GM06990 (cell line): Measurements from ENCODE around the gene ALX3.
A peak's percentile ranks its signal among the peaks of the same experiment; 100 is the strongest.

Experiments
- DNase-seq: peaks from one replicate; pipeline ENCODE4 v3.0.0-alpha.2; 2011; ENCODE audit not compliant: insufficient read length; ENCODE audit errors: extremely low read depth
- H3K27me3 ChIP-seq: replicated peaks from 2 replicates; pipeline ENCODE4 v1.6.0; 2011; ENCODE audit warnings: low read length; ENCODE audit not compliant: control insufficient read depth, insufficient read depth
- H3K36me3 ChIP-seq: 2 replicates; pipeline ENCODE4 v1.5.1; 2011; ENCODE audit warnings: low read length; ENCODE audit not compliant: control insufficient read depth, insufficient read depth
- H3K4me3 ChIP-seq: replicated peaks from 2 replicates; pipeline ENCODE4 v1.5.1; 2011; ENCODE audit warnings: low read depth, mild to moderate bottlenecking, control low read depth, low read length
- TF ChIP-seq, protein P1 (sequence below): IDR thresholded peaks from 2 replicates; pipeline ENCODE4 v1.5.1; 2011; ENCODE audit warnings: low read length, control low read depth, mild to moderate bottlenecking, inconsistent platforms; ENCODE audit not compliant: insufficient read depth, poor library complexity, severe bottlenecking

The ALX3 gene

DNA sequence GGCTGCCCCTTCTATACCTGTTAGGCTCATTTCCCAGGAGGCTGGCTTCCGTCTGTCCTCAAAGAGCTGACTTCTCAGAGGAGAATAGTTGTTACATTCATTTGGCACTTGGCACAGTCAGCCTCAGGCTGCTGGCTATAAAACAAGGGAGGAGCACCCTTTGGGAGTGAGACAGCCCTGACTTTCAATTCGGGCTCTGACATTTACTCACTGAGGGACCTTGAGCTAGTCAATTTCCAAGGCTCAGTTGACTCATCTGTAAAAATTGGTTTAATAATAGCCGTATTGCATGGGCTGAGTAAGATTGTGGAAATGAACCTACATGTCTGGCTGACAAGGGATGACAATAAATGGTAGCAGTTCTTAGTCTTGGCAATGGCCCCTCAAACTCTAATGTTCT is 13.7 kb downstream of the ALX3 start:
- TF ChIP-seq, protein P1, sequence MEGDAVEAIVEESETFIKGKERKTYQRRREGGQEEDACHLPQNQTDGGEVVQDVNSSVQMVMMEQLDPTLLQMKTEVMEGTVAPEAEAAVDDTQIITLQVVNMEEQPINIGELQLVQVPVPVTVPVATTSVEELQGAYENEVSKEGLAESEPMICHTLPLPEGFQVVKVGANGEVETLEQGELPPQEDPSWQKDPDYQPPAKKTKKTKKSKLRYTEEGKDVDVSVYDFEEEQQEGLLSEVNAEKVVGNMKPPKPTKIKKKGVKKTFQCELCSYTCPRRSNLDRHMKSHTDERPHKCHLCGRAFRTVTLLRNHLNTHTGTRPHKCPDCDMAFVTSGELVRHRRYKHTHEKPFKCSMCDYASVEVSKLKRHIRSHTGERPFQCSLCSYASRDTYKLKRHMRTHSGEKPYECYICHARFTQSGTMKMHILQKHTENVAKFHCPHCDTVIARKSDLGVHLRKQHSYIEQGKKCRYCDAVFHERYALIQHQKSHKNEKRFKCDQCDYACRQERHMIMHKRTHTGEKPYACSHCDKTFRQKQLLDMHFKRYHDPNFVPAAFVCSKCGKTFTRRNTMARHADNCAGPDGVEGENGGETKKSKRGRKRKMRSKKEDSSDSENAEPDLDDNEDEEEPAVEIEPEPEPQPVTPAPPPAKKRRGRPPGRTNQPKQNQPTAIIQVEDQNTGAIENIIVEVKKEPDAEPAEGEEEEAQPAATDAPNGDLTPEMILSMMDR = no peak
- Histone ChIP-seq H3K4me3 (no peak overlapping the region), H3K36me3 (peaks cover 39% of the 10 kb centered on the region), H3K27me3 (no peaks in the 10 kb centered on the region)
- DNase-seq = no peak

- TF ChIP-seq, protein P1 = no peak
- DNase-seq = no peak
- H3K27me3 ChIP-seq = no peaks in the 10 kb centered on the region
- H3K4me3 ChIP-seq = no peak overlapping the region
- H3K36me3 ChIP-seq = peaks cover 41% of the 10 kb centered on the region
These were observed 14.2 kb downstream of the ALX3 start for GRCh38 chr1:110056285-110056683.

DNA sequence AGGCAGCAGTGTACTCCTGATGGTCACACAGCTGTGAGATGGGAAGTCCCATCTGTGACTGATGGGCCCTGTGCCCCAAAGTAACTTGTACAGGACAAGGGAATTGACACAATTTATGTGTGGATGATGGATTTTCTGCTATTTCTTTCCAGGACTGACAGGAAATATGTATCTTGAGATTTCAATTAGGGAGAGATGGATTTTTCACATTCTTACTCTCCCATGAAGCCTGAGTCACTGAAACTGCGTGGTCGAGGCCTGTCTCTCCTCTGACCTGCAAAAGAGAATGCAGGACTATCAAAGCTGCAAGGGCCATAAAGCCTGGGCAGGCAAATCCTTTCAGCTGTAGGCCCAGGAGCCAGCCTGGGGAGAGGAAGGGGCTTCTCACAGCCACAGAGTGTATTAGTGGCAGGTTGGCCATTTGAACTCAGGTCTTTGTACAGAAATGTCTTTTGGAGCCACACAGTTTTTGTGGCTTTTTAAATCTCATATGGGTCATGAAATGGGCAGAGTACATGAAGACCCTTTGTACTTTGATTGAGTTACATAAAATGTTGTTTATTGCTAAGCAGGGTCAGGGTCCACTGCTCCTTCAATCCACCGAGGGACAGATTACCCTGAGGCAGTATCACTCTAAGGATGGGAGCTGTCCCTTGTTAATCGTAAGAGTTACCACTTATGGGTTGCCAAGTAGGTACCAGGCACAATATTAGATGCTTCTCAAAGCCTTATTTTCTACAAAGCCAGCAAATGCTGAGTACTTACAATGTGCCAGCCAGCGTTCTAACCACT is 14.8 kb downstream of the ALX3 start:
- H3K36me3 ChIP-seq = peaks cover 44% of the 10 kb centered on the region

DNA sequence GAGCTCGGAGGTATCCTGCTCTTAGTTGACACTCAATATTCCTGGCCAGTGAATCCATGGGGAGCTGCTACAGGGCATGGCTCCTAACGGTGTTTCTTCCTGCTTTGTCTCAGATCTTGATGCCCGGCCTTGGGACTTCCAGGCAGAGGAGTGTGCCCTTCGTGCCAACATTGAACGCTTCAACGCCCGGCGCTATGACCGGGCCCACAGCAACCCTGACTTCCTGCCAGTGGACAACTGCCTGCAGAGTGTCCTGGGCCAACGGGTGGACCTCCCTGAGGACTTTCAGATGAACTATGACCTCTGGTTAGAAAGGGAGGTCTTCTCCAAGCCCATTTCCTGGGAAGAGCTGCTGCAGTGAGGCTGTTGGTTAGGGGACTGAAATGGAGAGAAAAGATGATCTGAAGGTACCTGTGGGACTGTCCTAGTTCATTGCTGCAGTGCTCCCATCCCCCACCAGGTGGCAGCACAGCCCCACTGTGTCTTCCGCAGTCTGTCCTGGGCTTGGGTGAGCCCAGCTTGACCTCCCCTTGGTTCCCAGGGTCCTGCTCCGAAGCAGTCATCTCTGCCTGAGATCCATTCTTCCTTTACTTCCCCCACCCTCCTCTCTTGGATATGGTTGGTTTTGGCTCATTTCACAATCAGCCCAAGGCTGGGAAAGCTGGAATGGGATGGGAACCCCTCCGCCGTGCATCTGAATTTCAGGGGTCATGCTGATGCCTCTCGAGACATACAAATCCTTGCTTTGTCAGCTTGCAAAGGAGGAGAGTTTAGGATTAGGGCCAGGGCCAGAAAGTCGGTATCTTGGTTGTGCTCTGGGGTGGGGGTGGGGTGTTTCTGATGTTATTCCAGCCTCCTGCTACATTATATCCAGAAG is 16.7 kb downstream of the ALX3 start:
- peak; percentile 44 for DNase-seq
- H3K36me3 ChIP-seq = peaks cover 49% of the 10 kb centered on the region
- no peaks in the 10 kb centered on the region for H3K27me3 ChIP-seq
- H3K4me3 ChIP-seq = no peak overlapping the region
- TF ChIP-seq, protein P1 = peak; percentile 94

More for the DNA sequence above, 14.8 kb downstream of the ALX3 start:
- no peak for DNase-seq
- Histone ChIP-seq H3K4me3 (no peak overlapping the region), H3K27me3 (no peaks in the 10 kb centered on the region)
- TF ChIP-seq, protein P1 = no peak

- Histone ChIP-seq H3K36me3 (peaks cover 49% of the 10 kb centered on the region), H3K4me3 (no peak overlapping the region), H3K27me3 (no peaks in the 10 kb centered on the region)
- no peak for DNase-seq
- TF ChIP-seq, protein P1 = no peak
These were observed 19.2 kb downstream of the ALX3 start for GRCh38 chr1:110051262-110051648.
